HEK293 (cell line): ENCODE results near the gene ABCG4.

Experiments
- CTCF ChIA-PET: fragments of 350-600 bp; formaldehyde crosslinking; extraction: SDS; loops from one replicate; lab custom pipeline; 2021; ENCODE audit warnings: antibody characterized with exemption; lab: Yijun Ruan, JAX
- POLR2A ChIA-PET: fragments of 300-600 bp; formaldehyde crosslinking; extraction: SDS; loops from one replicate; lab custom pipeline; 2020; ENCODE audit warnings: antibody characterized with exemption, inconsistent platforms; lab: Yijun Ruan, JAX
- H3K27ac ChIP-seq: fragments of 200-500 bp; sonication (Bioruptor generic); 2 replicates; pipeline ENCODE4 v1.5.1; 2014; ENCODE audit warnings: low read depth, low read length, control low read depth, inconsistent platforms; ENCODE audit errors: extremely low read depth
- H3K36me3 ChIP-seq, 2 experiments: fragments of 200-500 bp in 1 of 2; sonication (Bioruptor generic) in 1 of 2; 1 replicate in 1 of 2; 2 replicates in 1 of 2; pipeline ENCODE4 v1.5.1; 2014 to 2017; ENCODE audit warnings: inconsistent platforms in 2 of 2, low read length in 2 of 2; ENCODE audit not compliant: control insufficient read depth in 2 of 2, insufficient read depth in 1 of 2
- H3K4me1 ChIP-seq: fragments of 200-500 bp; sonication (Bioruptor generic); 2 replicates; pipeline ENCODE4 v1.5.1; 2014; ENCODE audit warnings: mild to moderate bottlenecking, low read length, inconsistent platforms; ENCODE audit not compliant: control insufficient read depth, insufficient read depth
- H3K4me3 ChIP-seq: 2 replicates; pipeline ENCODE4 v1.5.1; 2011; ENCODE audit warnings: low read depth, mild to moderate bottlenecking, control low read depth, low read length, moderate library complexity
- H3K9me3 ChIP-seq: fragments of 200-500 bp; sonication (Bioruptor generic); 2 replicates; pipeline ENCODE4 v1.5.1; 2014; ENCODE audit warnings: low read depth, low read length, inconsistent platforms; ENCODE audit not compliant: control insufficient read depth, insufficient read depth
- CTCF ChIP-seq: fragments of 450-650 bp; formaldehyde crosslinking; IDR thresholded peaks from 2 replicates; pipeline ENCODE4 v1.5.1; 2016; ENCODE audit warnings: missing biosample characterization, missing genetic modification characterization
- FEZF1 ChIP-seq: fragments of 450-650 bp; formaldehyde crosslinking; IDR thresholded peaks from 2 replicates; pipeline ENCODE4 v1.5.1; 2016; ENCODE audit warnings: missing biosample characterization, missing genetic modification characterization
- PRDM10 ChIP-seq: fragments of 450-650 bp; formaldehyde crosslinking; IDR thresholded peaks from 2 replicates; pipeline ENCODE4 v1.5.1; 2016; ENCODE audit warnings: missing biosample characterization, missing genetic modification characterization
- SALL2 ChIP-seq: fragments of 450-650 bp; formaldehyde crosslinking; IDR thresholded peaks from 2 replicates; pipeline ENCODE4 v1.5.0; 2017; ENCODE audit warnings: missing biosample characterization, mild to moderate bottlenecking, missing genetic modification characterization, borderline replicate concordance
- ZBTB1 ChIP-seq: fragments of 450-650 bp; formaldehyde crosslinking; IDR thresholded peaks from 2 replicates; pipeline ENCODE4 v1.5.1; 2016; ENCODE audit warnings: missing biosample characterization, missing genetic modification characterization
- ZBTB11 ChIP-seq: fragments of 450-650 bp; formaldehyde crosslinking; conservative IDR thresholded peaks from 2 replicates; pipeline ENCODE4 v1.5.1; 2016; ENCODE audit warnings: low read depth, missing biosample characterization, missing genetic modification characterization
- ZBTB17 ChIP-seq: fragments of 450-650 bp; formaldehyde crosslinking; IDR thresholded peaks from 2 replicates; pipeline ENCODE4 v1.5.1; 2016; ENCODE audit warnings: missing biosample characterization, missing genetic modification characterization
- ZNF112 ChIP-seq: fragments of 450-650 bp; formaldehyde crosslinking; IDR thresholded peaks from 2 replicates; pipeline ENCODE4 v1.5.0; 2017; ENCODE audit warnings: missing biosample characterization, missing genetic modification characterization
- ZNF148 ChIP-seq: fragments of 450-650 bp; formaldehyde crosslinking; IDR thresholded peaks from 2 replicates; pipeline ENCODE4 v1.5.0; 2017; ENCODE audit warnings: missing biosample characterization, missing genetic modification characterization, borderline replicate concordance
- ZNF157 ChIP-seq: fragments of 450-650 bp; formaldehyde crosslinking; IDR thresholded peaks from 2 replicates; pipeline ENCODE4 v1.5.1; 2016; ENCODE audit warnings: missing biosample characterization, missing genetic modification characterization
- ZNF169 ChIP-seq: fragments of 450-650 bp; formaldehyde crosslinking; IDR thresholded peaks from 2 replicates; pipeline ENCODE4 v1.5.1; 2016; ENCODE audit warnings: missing biosample characterization, missing genetic modification characterization
- ZNF175 ChIP-seq: fragments of 450-650 bp; formaldehyde crosslinking; IDR thresholded peaks from 2 replicates; pipeline ENCODE4 v1.5.1; 2016; ENCODE audit warnings: missing biosample characterization, missing genetic modification characterization
- ZNF292 ChIP-seq: fragments of 450-650 bp; formaldehyde crosslinking; IDR thresholded peaks from 2 replicates; pipeline ENCODE4 v1.5.1; 2016; ENCODE audit warnings: low read depth, missing biosample characterization, missing genetic modification characterization, borderline replicate concordance
- ZNF311 ChIP-seq: fragments of 450-650 bp; formaldehyde crosslinking; IDR thresholded peaks from 2 replicates; pipeline ENCODE4 v1.5.1; 2017; ENCODE audit warnings: missing biosample characterization, missing genetic modification characterization, borderline replicate concordance
- ZNF37A ChIP-seq: fragments of 450-650 bp; IDR thresholded peaks from 2 replicates; pipeline ENCODE4 v1.5.1; 2018; ENCODE audit warnings: missing biosample characterization, missing genetic modification characterization
- ZNF555 ChIP-seq: fragments of 450-650 bp; formaldehyde crosslinking; conservative IDR thresholded peaks from 2 replicates; pipeline ENCODE4 v1.5.1; 2017; ENCODE audit warnings: missing biosample characterization, mild to moderate bottlenecking, missing genetic modification characterization, inconsistent platforms
- ZNF654 ChIP-seq: fragments of 450-650 bp; formaldehyde crosslinking; IDR thresholded peaks from 2 replicates; pipeline ENCODE4 v1.5.1; 2016; ENCODE audit warnings: low read depth, missing biosample characterization, missing genetic modification characterization
- ZNF660 ChIP-seq: fragments of 450-650 bp; IDR thresholded peaks from 2 replicates; pipeline ENCODE4 v1.5.1; 2018; ENCODE audit warnings: missing biosample characterization, mild to moderate bottlenecking, missing genetic modification characterization
- ZNF664 ChIP-seq: fragments of 450-650 bp; formaldehyde crosslinking; IDR thresholded peaks from 2 replicates; pipeline ENCODE4 v1.5.1; 2016; ENCODE audit warnings: missing biosample characterization, missing genetic modification characterization
- ZNF776 ChIP-seq: fragments of 450-650 bp; formaldehyde crosslinking; IDR thresholded peaks from 2 replicates; pipeline ENCODE4 v1.5.0; 2017; ENCODE audit warnings: missing biosample characterization, missing genetic modification characterization, borderline replicate concordance
- ZNF792 ChIP-seq: fragments of 450-650 bp; formaldehyde crosslinking; IDR thresholded peaks from 2 replicates; pipeline ENCODE4 v1.5.1; 2016; ENCODE audit warnings: missing biosample characterization, missing genetic modification characterization
- ZNF830 ChIP-seq: fragments of 450-650 bp; IDR thresholded peaks from 2 replicates; pipeline ENCODE4 v1.5.0; 2018; ENCODE audit warnings: missing biosample characterization, missing genetic modification characterization, low read depth, mild to moderate bottlenecking, moderate library complexity
- ZSCAN30 ChIP-seq: fragments of 450-650 bp; IDR thresholded peaks from 2 replicates; pipeline ENCODE4 v1.5.1; 2018; ENCODE audit warnings: missing biosample characterization, mild to moderate bottlenecking, missing genetic modification characterization, moderate library complexity

Gene ABCG4

GRCh38 chr11:119099711-119100110, 49.1 kb upstream of the ABCG4 start:
- H3K9me3 ChIP-seq: no peaks in the 10 kb centered on the region
- H3K4me3 ChIP-seq: no peak overlapping the region
- ChIA-PET POLR2A (no interaction called here), CTCF (interaction anchor here (0.6 to 2.0 kb wide), 9 partner anchors 9 to 273 kb away, joined by 3 to 7 read pairs (median 4); partner anchors contain the start of gene VPS11)
- H3K4me1 ChIP-seq: no peaks in the 10 kb centered on the region
- H3K36me3 ChIP-seq: peaks cover 0 to 32% of the 10 kb centered on the region in 2 experiments; a peak in 1 of 3 replicates
- no peak for TF ChIP-seq ZNF776 (tag by site-specific recombination)
- TF ChIP-seq FEZF1 (tag by site-specific recombination): no peak
- no peak for TF ChIP-seq ZNF311 (tag by site-specific recombination)
- no peak for TF ChIP-seq ZNF169 (tag by site-specific recombination)
- TF ChIP-seq ZNF148 (tag by site-specific recombination): no peak
- no peak for TF ChIP-seq ZNF660 (tag by site-specific recombination)
- no peak for TF ChIP-seq ZNF157 (tag by site-specific recombination)
- no peak for TF ChIP-seq ZNF792
- TF ChIP-seq ZNF37A (tag by site-specific recombination): no peak
- TF ChIP-seq SALL2 (tag by site-specific recombination): no peak
- no peak for TF ChIP-seq ZNF175 (tag by site-specific recombination)
- TF ChIP-seq ZBTB1: no peak
- no peak for TF ChIP-seq ZNF292 (tag by site-specific recombination)
- H3K27ac ChIP-seq: no peak overlapping the region

GRCh38 chr11:119100246-119100970, 48.4 kb upstream of the ABCG4 start:
- ChIA-PET POLR2A (no interaction called here), CTCF (interaction anchor here (0.6 to 1.4 kb wide), 7 partner anchors 8 to 176 kb away, joined by 3 to 7 read pairs (median 3); partner anchors contain the start of gene VPS11)
- peaks cover 0 to 32% of the 10 kb centered on the region in 2 experiments; a peak in 1 of 3 replicates for H3K36me3 ChIP-seq
- H3K9me3 ChIP-seq: no peaks in the 10 kb centered on the region
- no peaks in the 10 kb centered on the region for H3K4me1 ChIP-seq
- no peak overlapping the region for H3K27ac ChIP-seq
- H3K4me3 ChIP-seq: peak overlapping the region; percentile 63
- peak; percentile 45 for TF ChIP-seq ZNF654 (tag by site-specific recombination)
- TF ChIP-seq ZNF664 (tag by site-specific recombination): no peak
- peak; percentile 23; the same call in 1 of the 2 replicates for TF ChIP-seq PRDM10
- TF ChIP-seq ZNF830 (tag by site-specific recombination): no peak
- no peak for TF ChIP-seq ZNF112 (tag by site-specific recombination)
- TF ChIP-seq ZBTB17: no peak
- TF ChIP-seq ZBTB11 (tag by site-specific recombination): 0 out of 2 replicates have a peak, but pooled peaks have one; percentile 24
- TF ChIP-seq ZSCAN30 (tag by site-specific recombination): no peak
- peak; percentile 63 for TF ChIP-seq CTCF (tag by site-specific recombination)
- no peak for TF ChIP-seq ZNF555
